Endothelial cell of umbilical vein (primary cell): Measurements from ENCODE around the gene EPHA10. TPM values are rescaled to one million over a fixed set of nuclear protein-coding genes. Genes with fewer than 3 reads are reported as not detected.
A peak's percentile ranks its signal among the peaks of the same experiment; 100 is the strongest.

Source experiments
- BruUV-seq: library from RNA; stranded (reverse); fragments of 400-500 nt; replicated peaks from 2 replicates; lab custom pipeline; 2021; lab: Mats Ljungman, UMichigan
- CTCF ChIA-PET: fragments of 300-600, 350-600 bp; sonication (Branson Sonifier 250); formaldehyde crosslinking; loops from one replicate; lab custom pipeline; 2021; ENCODE audit warnings: antibody characterized with exemption, inconsistent platforms; lab: Charles Lee
- POLR2A ChIA-PET: fragments of 300-600, 350-600 bp; sonication (Branson Sonifier 250); formaldehyde crosslinking; loops from one replicate; lab custom pipeline; 2021; ENCODE audit warnings: antibody characterized with exemption, inconsistent platforms; lab: Charles Lee
- DNase-seq: peaks from one replicate; pipeline ENCODE4 v3.0.0-alpha.2; 2011; ENCODE audit warnings: low read depth, low spot score
- FAIRE-seq: peaks from 2 replicates; lab custom pipeline; 2011; peaks lifted over from hg19 to GRCh38; lab: Jason Lieb, UNC
- H2AFZ ChIP-seq: 2 replicates; pipeline ENCODE4 v1.6.0; 2012; ENCODE audit warnings: low read depth, low read length, control low read depth, inconsistent platforms
- H3K27ac ChIP-seq: 2 replicates; pipeline ENCODE4 v1.5.1; 2011; ENCODE audit warnings: low read depth, mild to moderate bottlenecking, control low read depth, low read length, moderate library complexity; ENCODE audit not compliant: insufficient read depth
- H3K27me3 ChIP-seq, 2 experiments: 2 replicates each; pipeline versions ENCODE4 v1.6.0 to v1.6.1; 2011; ENCODE audit warnings: low read length in 2 of 2, mixed read lengths in 1 of 2; ENCODE audit not compliant: control insufficient read depth in 2 of 2, insufficient read depth in 2 of 2
- H3K36me3 ChIP-seq, 2 experiments: 2 replicates in 1 of 2; 3 replicates in 1 of 2; pipeline ENCODE4 v1.5.1; 2011; ENCODE audit warnings: low read length in 2 of 2, mild to moderate bottlenecking in 1 of 2, moderate library complexity in 1 of 2; ENCODE audit not compliant: control insufficient read depth in 2 of 2, insufficient read depth in 2 of 2; ENCODE audit errors: extremely low read depth in 1 of 2
- H3K4me1 ChIP-seq: 3 replicates; pipeline ENCODE4 v1.5.1; 2011; ENCODE audit warnings: mild to moderate bottlenecking, low read length; ENCODE audit not compliant: control insufficient read depth, insufficient read depth; ENCODE audit errors: extremely low read depth
- H3K4me2 ChIP-seq: 2 replicates; pipeline ENCODE4 v1.6.1; 2011; ENCODE audit warnings: low read length, control low read depth, mixed read lengths; ENCODE audit not compliant: insufficient read depth
- H3K4me3 ChIP-seq, 3 experiments: fragments of 200-600 bp in 1 of 3; sonication (generic), shearing (Covaris generic) in 1 of 3; replicated peaks in 1 of 3; 2 replicates each; pipeline ENCODE4 v1.5.1; 2011 to 2016; ENCODE audit warnings: control low read depth in 3 of 3, low read length in 3 of 3, mild to moderate bottlenecking in 2 of 3, inconsistent platforms in 1 of 3, low read depth in 1 of 3, moderate library complexity in 1 of 3; ENCODE audit not compliant: insufficient read depth in 1 of 3
- H3K79me2 ChIP-seq: 2 replicates; pipeline ENCODE4 v1.6.0; 2012; ENCODE audit warnings: low read length, inconsistent platforms; ENCODE audit not compliant: control insufficient read depth, insufficient read depth
- H3K9ac ChIP-seq: replicated peaks from 2 replicates; pipeline ENCODE3; 2011; ENCODE audit warnings: low read length, control low read depth; ENCODE audit not compliant: insufficient read depth; ENCODE audit errors: extremely low read depth
- H3K9me1 ChIP-seq: replicated peaks from 3 replicates; pipeline ENCODE4 v1.6.0; 2011; ENCODE audit warnings: mild to moderate bottlenecking, low read length; ENCODE audit not compliant: control insufficient read depth, insufficient read depth; ENCODE audit errors: extremely low read depth
- H3K9me3 ChIP-seq: replicated peaks from 2 replicates; pipeline ENCODE4 v1.5.1; 2012; ENCODE audit warnings: low read length, inconsistent platforms; ENCODE audit not compliant: control insufficient read depth, insufficient read depth
- H4K20me1 ChIP-seq: replicated peaks from 2 replicates; pipeline ENCODE3; 2011; ENCODE audit warnings: mild to moderate bottlenecking, low read length; ENCODE audit not compliant: control insufficient read depth, insufficient read depth; ENCODE audit errors: extremely low read depth
- CTCF ChIP-seq, 2 donors: IDR thresholded peaks; 1 replicate in 1 of 2; 2 replicates in 1 of 2; pipeline ENCODE4 v1.5.1; 2011; ENCODE audit warnings: low read length in 2 of 2, mild to moderate bottlenecking in 2 of 2, moderate library complexity in 2 of 2, control low read depth in 1 of 2, inconsistent platforms in 1 of 2, low read depth in 1 of 2; ENCODE audit not compliant: insufficient read depth in 1 of 2; ENCODE audit errors: extremely low read depth in 1 of 2
- EZH2 ChIP-seq: IDR thresholded peaks from 2 replicates; pipeline ENCODE4 v1.6.1; 2012; ENCODE audit warnings: borderline replicate concordance, low read depth, mild to moderate bottlenecking, moderate library complexity, low read length, inconsistent platforms; ENCODE audit not compliant: severe bottlenecking
- FOS ChIP-seq: IDR thresholded peaks from 2 replicates; pipeline ENCODE4 v1.6.1; 2011; ENCODE audit warnings: mild to moderate bottlenecking, low read length, moderate library complexity, borderline replicate concordance; ENCODE audit not compliant: insufficient read depth
- GATA2 ChIP-seq: IDR thresholded peaks from 2 replicates; pipeline ENCODE4 v1.7.0; 2011; ENCODE audit warnings: low read depth, mild to moderate bottlenecking, moderate library complexity, mixed read lengths, low read length; ENCODE audit not compliant: insufficient read length, insufficient read depth
- JUN ChIP-seq: IDR thresholded peaks from 2 replicates; pipeline ENCODE4 v1.6.1; 2011; ENCODE audit warnings: borderline replicate concordance, low read depth; ENCODE audit not compliant: insufficient read length, insufficient read depth
- MAX ChIP-seq: IDR thresholded peaks from 2 replicates; pipeline ENCODE4 v1.6.1; 2011; ENCODE audit not compliant: insufficient read depth, insufficient read length
- MYC ChIP-seq: IDR thresholded peaks from one replicate; pipeline ENCODE4 v1.6.1; 2011; ENCODE audit warnings: mild to moderate bottlenecking, low read depth, low read length
- POLR2A ChIP-seq: IDR thresholded peaks from 2 replicates; pipeline ENCODE4 v1.6.1; 2012; ENCODE audit warnings: low read depth, mild to moderate bottlenecking, control low read depth, low read length
- POLR2AphosphoS5 ChIP-seq: IDR thresholded peaks from 2 replicates; pipeline ENCODE4 v1.6.1; 2012; ENCODE audit warnings: low read depth, mild to moderate bottlenecking, control low read depth, low read length, moderate library complexity; ENCODE audit not compliant: insufficient read depth
- dilution Hi-C: fragments of 300-500 bp; cut with MboI; formaldehyde crosslinking; loops from one replicate; pipeline ENCODE4 v1.15.0; 2019; ENCODE audit warnings: low sequenced_read_pairs; ENCODE audit not compliant: extremely low pct_ligation_motif_present
- intact Hi-C: fragments of 100-400 bp; cut with micrococcal nuclease; formaldehyde crosslinking; loops from one replicate; pipeline ENCODE4 v1.10.0; 2022
- polyA plus RNA-seq, 4 experiments: library from polyadenylated mRNA; depleted of rRNA in 3 of 4; stranded (reverse) in 3 of 4; unstranded in 1 of 4; fragments of >200 nt; gene quantifications; 2 replicates each; pipeline versions ENCODE4 v1.2.1 to v1.2.3, GENCODE V29; 2011 to 2012; ENCODE audit warnings: missing spikeins in 1 of 4
- total RNA-seq: library from RNA; stranded (reverse); gene quantifications from 2 replicates; pipeline ENCODE4 v1.2.3, GENCODE V29; 2021

EPHA10 gene
- total and polyA plus RNA-seq, 2 donors (not counting 3 experiments of a cell fraction or from before 2014, with no cell fraction given) = not detected

- BruUV-seq = no TSS peak
These were observed 30.0 kb downstream of the EPHA10 start for GRCh38 chr1:37734629-37735591.

GRCh38 chr1:37732111-37732780 is 32.7 kb downstream of the EPHA10 start:
- Histone ChIP-seq H3K9me1 (no peaks in the 10 kb centered on the region), H2AFZ (no peak overlapping the region), H3K79me2 (no peaks in the 10 kb centered on the region), H4K20me1 (no peaks in the 10 kb centered on the region), H3K27ac (no peak overlapping the region), H3K9me3 (no peaks in the 10 kb centered on the region), H3K4me3 (no peak overlapping the region), H3K36me3 (no peaks in the 10 kb centered on the region), H3K4me2 (no peak overlapping the region), H3K9ac (no peak overlapping the region), H3K27me3 (peaks cover 2 to 5% of the 10 kb centered on the region in 2 experiments), H3K4me1 (no peaks in the 10 kb centered on the region)
- CTCF ChIA-PET = no interaction called here
- dilution Hi-C loops (no loop called here), intact Hi-C loops (no loop called here)
- POLR2A ChIA-PET = no interaction called here
- DNase-seq (no peak), FAIRE-seq (no peak)
- TF ChIP-seq MYC (no peak), POLR2A (no peak), JUN (no peak), POLR2AphosphoS5 (no peak), FOS (no peak), EZH2 (no peak), MAX (no peak), CTCF (IDR thresholded peaks at IDR 0.05; ENCODE audit: extremely low read depth in 1 of 2, insufficient read depth in 1 of 2, low read depth in 1 of 2, low read length in 2 of 2) (no peak), GATA2 (no peak)
- no TSS peak for BruUV-seq

More at GRCh38 chr1:37734629-37735591, 30.0 kb downstream of the EPHA10 start:
- DNase-seq (no peak), FAIRE-seq (no peak)
- H3K27me3 ChIP-seq = peaks cover 0 to 5% of the 10 kb centered on the region in 2 experiments
- H3K9me1 ChIP-seq = no peaks in the 10 kb centered on the region
- H3K4me3 ChIP-seq = no peak overlapping the region
- no peaks in the 10 kb centered on the region for H3K36me3 ChIP-seq
- H4K20me1 ChIP-seq = no peaks in the 10 kb centered on the region
- intact Hi-C loops = no loop called here
- TF ChIP-seq EZH2 (no peak), MAX (no peak)
- no peak overlapping the region for H3K27ac ChIP-seq
- no peaks in the 10 kb centered on the region for H3K79me2 ChIP-seq
- POLR2A ChIA-PET = no interaction called here
- H2AFZ ChIP-seq = peak overlapping the region; percentile 87
- CTCF ChIA-PET = no interaction called here
- H3K9ac ChIP-seq = no peak overlapping the region
- dilution Hi-C loops = no loop called here
- H3K9me3 ChIP-seq = no peaks in the 10 kb centered on the region
- H3K4me1 ChIP-seq = no peaks in the 10 kb centered on the region
- H3K4me2 ChIP-seq = no peak overlapping the region
